AG08396 (cell line): ENCODE measurements around the gene EP300.
"Not testable (repeated sequence)": the region's sequence is repeated elsewhere in the genome, so short reads cannot be mapped to it uniquely, and the experiment has no call there.

ENCODE experiments used
- DNase-seq: peaks from one replicate; pipeline ENCODE4 v3.0.0; 2012; ENCODE audit warnings: low spot score, mixed read lengths

The EP300 gene

DNA sequence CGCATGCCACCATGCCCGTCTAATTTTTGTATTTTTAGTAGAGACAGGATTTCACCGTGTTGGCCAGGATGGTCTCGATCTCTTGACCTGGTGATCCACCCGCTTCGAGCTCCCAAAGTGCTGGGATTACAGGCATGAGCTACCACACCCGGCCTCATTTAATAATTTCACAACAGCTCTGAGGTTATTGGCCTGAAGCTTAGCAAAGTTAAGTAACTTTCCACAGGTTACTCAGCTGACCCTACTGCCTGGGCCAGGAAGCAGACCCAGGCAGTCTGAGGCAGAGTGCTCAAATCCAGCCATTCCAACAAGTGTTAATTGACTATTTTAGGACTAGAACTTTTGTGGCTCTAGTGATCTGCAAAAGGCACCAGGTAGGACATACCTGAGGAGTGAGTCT is 60.5 kb downstream of the EP300 start:
- no peak for DNase-seq

DNA sequence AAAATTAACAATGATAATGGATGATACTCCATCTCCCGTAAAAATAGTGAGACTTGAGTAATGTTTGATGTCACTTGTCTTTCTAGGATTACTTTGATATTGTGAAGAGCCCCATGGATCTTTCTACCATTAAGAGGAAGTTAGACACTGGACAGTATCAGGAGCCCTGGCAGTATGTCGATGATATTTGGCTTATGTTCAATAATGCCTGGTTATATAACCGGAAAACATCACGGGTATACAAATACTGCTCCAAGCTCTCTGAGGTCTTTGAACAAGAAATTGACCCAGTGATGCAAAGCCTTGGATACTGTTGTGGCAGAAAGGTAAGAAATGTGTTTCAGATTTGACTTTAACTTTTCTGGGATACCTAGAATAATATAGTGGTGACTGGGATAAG is 64.7 kb downstream of the EP300 start:
- DNase-seq, result no peak

DNA sequence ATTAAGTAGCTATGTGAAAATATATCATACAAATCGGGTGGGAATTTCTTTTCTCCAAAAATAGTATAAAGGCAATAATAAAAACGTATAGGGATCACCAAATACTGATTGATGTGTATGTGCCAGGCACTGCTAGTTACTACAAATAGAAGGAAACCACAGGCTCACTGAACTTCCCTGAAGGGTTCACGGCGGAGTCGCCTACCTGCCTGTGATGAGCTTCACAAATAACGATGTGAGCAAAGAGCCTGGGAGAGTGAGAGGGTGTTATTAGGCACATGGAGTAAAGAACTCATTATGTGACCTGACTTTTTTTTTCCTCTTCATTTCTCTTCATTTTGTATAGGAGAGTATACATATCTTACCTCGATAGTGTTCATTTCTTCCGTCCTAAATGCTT is 76.8 kb downstream of the EP300 start:
- no peak for DNase-seq

GRCh38 chr22:41171996-41172395 is 79.6 kb downstream of the EP300 start:
- no peak for DNase-seq

- DNase-seq, result no peak
These were observed 83.2 kb downstream of the EP300 start for GRCh38 chr22:41175546-41175945.

GRCh38 chr22:41177040-41177621 is 84.7 kb downstream of the EP300 start:
- no peak for DNase-seq

DNA sequence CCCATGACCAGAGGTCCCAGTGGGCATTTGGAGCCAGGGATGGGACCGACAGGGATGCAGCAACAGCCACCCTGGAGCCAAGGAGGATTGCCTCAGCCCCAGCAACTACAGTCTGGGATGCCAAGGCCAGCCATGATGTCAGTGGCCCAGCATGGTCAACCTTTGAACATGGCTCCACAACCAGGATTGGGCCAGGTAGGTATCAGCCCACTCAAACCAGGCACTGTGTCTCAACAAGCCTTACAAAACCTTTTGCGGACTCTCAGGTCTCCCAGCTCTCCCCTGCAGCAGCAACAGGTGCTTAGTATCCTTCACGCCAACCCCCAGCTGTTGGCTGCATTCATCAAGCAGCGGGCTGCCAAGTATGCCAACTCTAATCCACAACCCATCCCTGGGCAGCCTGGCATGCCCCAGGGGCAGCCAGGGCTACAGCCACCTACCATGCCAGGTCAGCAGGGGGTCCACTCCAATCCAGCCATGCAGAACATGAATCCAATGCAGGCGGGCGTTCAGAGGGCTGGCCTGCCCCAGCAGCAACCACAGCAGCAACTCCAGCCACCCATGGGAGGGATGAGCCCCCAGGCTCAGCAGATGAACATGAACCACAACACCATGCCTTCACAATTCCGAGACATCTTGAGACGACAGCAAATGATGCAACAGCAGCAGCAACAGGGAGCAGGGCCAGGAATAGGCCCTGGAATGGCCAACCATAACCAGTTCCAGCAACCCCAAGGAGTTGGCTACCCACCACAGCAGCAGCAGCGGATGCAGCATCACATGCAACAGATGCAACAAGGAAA is 85.4 kb downstream of the EP300 start:
- no peak for DNase-seq

DNA sequence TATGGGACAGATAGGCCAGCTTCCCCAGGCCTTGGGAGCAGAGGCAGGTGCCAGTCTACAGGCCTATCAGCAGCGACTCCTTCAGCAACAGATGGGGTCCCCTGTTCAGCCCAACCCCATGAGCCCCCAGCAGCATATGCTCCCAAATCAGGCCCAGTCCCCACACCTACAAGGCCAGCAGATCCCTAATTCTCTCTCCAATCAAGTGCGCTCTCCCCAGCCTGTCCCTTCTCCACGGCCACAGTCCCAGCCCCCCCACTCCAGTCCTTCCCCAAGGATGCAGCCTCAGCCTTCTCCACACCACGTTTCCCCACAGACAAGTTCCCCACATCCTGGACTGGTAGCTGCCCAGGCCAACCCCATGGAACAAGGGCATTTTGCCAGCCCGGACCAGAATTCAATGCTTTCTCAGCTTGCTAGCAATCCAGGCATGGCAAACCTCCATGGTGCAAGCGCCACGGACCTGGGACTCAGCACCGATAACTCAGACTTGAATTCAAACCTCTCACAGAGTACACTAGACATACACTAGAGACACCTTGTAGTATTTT is 86.1 kb downstream of the EP300 start:
- no peak for DNase-seq

- DNase-seq, result not testable (repeated sequence)
These were observed 88.0 kb downstream of the EP300 start for GRCh38 chr22:41180362-41180761.

GRCh38 chr22:41180926-41181325 is 88.5 kb downstream of the EP300 start:
- no peak for DNase-seq

DNA sequence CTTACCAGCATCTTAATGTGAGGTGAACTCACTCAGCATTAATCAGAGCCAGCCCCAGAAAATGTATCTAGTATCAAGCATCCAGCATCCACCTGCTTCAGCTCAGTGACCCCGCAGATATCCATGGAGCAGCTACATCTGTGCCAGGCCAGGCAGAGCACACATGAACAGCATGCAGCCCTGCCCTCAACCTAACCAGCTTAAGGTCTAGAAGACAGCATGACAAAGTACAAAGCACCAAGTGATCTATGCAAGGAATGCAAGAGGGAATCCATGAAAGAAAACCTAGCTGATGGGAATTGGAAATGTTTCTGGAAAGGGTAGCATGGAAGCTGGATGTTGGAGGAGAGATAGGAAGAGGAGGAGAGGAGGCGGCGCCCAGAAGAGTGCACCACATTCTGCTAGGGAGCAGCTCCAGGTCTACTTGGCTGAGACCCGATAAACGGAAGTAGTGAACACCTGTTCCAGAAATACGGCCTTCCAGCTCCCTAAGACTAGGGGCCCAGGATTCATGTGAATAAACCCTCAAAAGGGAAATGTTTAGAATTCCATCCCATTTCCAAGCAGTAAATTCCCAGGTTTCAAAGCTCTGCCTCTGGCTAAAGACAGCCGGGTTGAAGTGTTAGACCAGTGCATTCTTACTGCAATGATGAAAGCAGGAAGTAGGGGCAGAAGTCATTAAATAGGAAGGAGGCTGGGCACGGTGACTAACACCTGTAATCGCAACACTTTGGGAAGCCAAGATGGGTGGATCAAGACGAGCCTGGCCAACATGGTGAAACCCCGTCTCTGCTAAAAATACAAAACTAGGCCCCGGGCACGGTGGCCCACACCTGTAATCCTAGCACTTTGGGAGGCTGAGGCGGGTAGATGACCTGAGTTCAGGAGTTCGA is 89.2 kb downstream of the EP300 start:
- DNase-seq, result no peak

DNA sequence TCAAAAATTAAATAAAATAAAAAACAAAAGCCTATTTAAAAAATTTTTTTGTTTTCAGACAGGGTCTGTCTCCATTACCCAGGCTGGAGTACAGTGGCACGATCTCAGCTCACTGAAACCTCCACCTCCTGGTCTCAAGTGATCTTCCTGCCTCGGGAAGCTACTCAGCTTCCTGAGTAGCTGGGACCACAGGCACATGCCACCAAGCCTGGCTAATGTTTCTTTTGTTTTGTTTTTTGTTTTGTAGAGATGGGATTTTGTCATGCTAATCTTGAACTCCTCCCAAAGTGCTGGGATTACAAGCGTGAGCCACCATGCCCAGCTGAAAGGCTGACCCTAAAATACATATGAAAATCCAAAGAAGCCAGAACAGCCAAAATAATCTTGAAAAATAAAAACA is 92.3 kb downstream of the EP300 start:
- DNase-seq, result no peak

- DNase-seq, result no peak
These were observed 99.1 kb downstream of the EP300 start for GRCh38 chr22:41191467-41191866.

- no peak for DNase-seq
These were observed 101.4 kb downstream of the EP300 start for GRCh38 chr22:41193829-41194228.

DNA sequence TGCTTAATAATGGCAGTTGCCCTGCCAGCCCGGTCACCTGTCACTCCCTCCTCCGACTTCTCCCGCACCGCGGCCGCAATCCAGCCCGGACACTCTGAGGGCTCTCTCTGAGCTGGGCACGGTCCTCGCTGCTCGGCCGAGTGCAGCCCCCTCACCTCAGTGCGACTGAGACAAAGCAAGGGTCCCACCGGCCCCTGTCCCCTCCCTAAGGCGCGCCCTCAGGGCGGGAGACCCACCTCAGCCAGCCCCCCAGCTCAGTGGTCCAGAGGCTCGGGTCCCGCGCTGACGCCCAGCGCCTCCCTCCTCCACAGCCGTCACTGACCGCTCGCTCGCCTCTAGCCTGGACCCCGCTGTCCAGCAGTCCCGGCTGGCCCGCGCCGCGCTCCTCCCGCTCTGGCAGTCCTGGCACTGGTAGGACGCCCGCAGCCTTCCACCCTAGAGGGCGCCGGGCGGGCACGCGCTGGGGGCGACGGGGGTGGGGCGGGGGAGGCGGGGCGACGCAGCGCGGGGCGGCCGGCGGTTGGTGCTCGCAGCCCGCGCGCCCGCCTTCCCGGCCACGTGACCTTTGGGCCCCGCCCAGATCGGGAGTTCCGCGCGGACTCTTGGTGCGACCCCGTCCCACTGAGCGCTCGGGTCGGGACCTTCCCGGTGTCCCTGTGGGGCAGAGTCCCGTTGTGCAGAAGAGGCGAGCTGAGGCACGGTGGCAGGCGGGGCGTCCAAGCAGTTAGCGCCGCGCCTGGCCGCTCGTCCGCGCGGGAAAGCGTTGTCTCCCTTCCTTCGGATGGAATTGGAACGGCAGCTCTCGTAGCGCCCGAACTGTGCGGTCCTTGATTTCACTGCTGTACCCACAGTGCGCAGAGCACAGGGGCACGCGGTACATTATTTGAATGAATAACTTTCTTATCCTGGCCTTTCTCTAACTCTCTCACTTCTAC is 104.9 kb downstream of the EP300 start:
- DNase-seq, result peak; percentile 94

DNA sequence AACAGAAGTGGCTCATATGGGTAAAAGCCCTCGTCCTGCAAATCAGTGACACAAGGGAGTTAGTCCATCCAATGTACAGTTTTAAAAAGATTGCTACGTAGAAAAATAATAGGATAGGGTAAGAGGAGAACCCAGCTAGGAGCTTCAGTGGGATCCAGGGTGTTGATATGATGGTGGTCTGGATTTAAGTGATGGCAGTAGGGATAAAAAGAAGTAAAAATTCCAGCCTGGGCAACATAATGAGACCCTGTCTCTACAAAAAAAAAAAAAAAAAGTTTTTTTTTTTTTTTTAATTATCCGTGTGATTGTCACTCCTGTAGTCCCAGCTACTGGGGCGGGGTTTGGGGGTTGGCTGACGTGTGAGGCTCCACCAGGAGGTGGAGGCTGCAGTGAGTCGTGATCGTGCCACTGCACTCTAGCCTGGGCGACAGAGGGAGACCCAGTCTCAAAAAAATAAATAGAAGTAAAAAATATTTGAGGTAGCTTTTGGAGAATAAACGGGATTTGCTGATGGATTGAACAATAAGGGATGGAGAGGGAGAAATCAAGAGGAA is 105.7 kb downstream of the EP300 start:
- DNase-seq, result no peak

DNA sequence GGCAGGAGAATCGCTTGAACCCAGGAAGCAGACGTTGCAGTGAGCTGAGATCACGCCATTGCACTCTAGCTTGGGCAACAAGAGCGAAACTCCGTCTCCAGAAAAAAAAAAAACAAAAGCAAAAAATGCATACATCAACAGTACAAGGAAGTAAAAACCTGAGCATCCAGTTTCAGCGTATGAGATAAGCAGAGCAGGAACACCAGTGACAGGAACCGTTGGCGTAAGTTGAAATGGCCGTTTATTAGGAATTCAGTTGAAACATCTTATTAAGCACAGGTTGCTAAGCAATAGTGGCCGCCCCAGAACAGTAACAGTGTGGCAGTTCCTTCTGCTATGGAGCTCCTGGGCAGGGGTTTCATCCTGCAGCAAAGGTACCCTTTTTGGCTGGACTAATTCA is 108.7 kb downstream of the EP300 start:
- DNase-seq, result no peak

GRCh38 chr22:41203118-41203517 is 110.7 kb downstream of the EP300 start:
- no peak for DNase-seq

DNA sequence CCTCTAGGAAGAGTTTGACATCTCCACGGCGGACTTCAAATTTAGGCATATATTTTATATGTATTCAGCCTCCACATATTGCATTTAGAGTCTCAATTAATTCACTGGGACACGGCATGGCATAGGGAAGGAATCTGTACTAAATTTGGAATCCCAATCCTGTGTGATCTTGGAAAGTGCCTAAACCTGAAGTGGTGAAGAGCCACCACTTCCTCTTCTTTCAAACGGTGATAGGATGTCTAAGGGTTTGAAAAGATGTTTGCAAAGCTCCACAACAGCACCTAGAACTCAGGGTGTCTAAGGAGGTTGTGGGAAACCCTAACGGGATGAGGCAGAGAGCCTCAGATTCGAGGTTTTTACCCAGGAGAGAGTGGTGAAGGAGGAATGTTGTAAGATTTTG is 111.7 kb downstream of the EP300 start:
- DNase-seq, result no peak

GRCh38 chr22:41204992-41205900 is 112.9 kb downstream of the EP300 start, which contains the start of gene L3MBTL2:
Gene L3MBTL2, plus strand, starts transcription at chr22:41205312. Its CDS starts 51 bp downstream, at chr22:41205363.
- DNase-seq, result peak; percentile 98
